Stimulated activated CD4-positive, alpha-beta T cell treated with anti-CD3 and anti-CD28 coated beads, Interleukin-1b, Interleukin-23, amount 100 ng/mL, for 4 hours (primary cell): ENCODE results near the gene CYBC1.
"Not testable (repeated sequence)": the region's sequence is repeated elsewhere in the genome, so short reads cannot be mapped to it uniquely, and the experiment has no call there.

ENCODE experiments used
- DNase-seq, 2 donors: peaks; one replicate each; pipeline ENCODE4 v3.0.0-alpha.2; 2020; ENCODE audit warnings: low read depth in 2 of 2

CYBC1 gene

GRCh38 chr17:82435103-82435502, 15.4 kb downstream of the CYBC1 start:
- DNase-seq = no peak

- no peak for DNase-seq
Observed at GRCh38 chr17:82434216-82434565, 16.4 kb downstream of the CYBC1 start.

DNA sequence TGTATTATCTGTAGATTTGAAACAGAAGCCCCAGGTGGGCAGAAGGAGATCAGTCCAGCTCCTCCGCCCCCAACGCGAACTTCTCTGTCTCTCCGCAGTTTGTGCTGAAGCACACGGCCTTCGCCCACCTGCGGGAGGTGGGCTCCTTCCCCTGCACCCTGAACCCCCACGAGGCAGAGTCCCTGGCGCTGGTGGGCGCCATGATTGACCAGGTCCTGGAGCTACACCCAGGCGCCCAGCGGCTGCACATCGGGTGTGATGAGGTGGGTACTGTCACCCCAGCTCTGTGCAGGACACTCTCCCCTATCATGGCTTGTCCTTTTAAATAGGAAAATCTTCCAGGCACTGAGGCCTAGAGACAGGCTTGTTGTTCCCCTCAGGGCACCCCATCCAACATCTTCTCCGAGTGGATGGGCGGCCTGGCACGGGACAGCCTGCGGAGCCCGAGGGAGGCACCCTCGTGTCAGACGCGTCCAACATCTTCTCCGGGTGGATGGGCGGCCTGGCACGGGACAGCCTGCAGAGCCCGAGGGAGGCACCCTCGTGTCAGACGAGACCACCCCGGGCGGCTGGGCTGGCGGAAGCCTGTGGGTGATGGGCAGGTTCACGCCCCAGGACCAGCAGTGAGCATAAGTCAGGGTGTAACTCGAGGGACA, 16.9 kb downstream of the CYBC1 start:
- no peak for DNase-seq

- no peak for DNase-seq
Observed at GRCh38 chr17:82432017-82432416, 18.5 kb downstream of the CYBC1 start.

- no peak for DNase-seq
Observed at GRCh38 chr17:82429824-82430223, 20.7 kb downstream of the CYBC1 start.

DNA sequence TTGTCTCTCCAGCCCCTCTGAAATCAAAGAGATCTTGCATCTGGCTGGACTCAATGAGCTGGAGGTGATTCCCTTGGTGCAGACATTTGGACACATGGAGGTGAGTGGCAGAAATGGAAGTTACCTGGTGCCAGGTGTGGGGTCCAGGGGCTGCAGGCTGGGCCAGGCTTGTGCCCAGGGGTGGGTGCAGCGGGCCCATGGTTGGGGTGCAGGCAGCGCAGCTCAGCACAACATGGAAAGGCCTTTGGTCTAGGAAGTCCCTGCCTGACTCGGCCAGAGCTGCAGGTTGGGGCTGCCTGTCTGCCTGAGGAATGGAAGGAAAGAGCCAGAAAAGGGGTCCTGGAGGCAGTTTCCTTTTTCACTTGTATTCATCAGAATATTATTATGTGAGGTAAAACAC, 22.0 kb downstream of the CYBC1 start:
- no peak for DNase-seq

DNA sequence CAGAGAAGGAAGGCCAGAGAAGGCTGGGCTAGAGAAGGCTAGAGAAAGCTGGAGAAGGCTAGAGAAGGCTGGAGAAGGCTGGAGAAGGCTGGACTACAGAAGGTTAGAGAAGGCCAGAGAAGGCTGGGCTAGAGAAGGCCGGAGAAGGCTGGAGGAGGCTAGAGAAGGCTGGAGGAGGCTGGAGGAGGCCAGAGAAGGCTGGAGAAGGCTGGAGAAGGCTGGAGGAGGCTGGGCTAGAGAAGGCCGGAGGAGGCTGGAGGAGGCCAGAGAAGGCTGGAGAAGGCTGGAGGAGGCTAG, 25.7 kb downstream of the CYBC1 start:
- DNase-seq = no peak

DNA sequence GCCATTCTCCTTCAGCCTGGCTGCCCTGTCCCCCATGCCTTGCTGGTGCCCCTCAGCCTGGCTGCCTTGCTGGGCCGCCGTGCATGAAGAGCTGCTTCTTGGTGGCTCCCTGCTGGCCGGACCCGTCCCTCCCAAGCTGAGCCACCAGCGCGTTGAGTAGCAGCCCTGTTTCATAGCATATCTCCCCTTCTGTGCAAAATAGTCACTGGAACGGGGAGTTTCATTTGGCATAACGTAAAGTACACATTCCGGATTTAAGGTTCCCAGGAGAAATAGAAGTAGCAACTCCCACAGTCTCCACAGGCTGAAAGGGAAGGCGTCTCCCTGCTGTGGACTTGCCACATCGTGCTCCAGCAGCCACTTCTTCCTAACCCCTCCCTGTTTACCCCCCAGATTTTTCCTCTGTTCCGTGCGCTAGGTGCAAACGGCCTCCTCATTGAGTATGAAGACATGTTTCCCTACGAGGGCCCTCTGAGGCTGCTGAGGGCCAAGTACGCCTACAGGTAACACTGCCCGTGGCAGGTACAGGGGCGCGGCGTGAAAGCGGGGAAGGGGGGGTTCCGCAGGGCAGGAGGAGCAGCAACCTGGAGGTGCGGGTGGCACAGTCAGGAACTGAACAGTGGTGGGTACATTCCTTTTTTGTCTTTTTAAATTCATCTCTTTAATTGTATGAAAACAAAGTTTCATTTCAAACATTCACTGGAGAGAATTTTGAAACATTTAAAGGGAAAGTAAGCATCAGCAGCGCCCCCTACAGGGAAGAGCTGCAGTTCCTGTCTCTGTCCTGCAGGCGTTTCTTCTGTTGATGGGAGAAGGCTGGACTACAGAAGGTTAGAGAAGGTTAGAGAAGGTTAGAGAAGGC, 26.3 kb downstream of the CYBC1 start:
- DNase-seq = peak; percentile 42 to 50

DNA sequence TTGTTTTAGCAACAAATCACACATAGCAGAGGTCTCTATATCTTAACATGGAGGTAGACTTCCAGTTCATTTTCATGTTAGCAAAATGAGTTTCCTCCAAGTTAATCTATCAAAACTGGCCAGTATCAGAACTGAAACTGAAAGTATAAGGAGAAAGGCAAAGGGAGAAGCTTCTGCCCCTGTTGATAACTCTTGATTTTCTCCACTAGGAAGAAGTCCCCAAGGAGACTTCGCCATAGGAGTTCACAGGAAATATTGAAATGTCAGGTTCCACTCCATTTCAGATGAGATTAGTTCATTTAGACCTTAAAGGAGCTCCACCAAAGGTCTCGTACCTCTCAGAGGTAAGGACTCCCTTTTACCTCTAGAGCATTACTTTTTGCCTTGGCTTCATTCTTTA, 31.0 kb downstream of the CYBC1 start:
- no peak for DNase-seq

DNA sequence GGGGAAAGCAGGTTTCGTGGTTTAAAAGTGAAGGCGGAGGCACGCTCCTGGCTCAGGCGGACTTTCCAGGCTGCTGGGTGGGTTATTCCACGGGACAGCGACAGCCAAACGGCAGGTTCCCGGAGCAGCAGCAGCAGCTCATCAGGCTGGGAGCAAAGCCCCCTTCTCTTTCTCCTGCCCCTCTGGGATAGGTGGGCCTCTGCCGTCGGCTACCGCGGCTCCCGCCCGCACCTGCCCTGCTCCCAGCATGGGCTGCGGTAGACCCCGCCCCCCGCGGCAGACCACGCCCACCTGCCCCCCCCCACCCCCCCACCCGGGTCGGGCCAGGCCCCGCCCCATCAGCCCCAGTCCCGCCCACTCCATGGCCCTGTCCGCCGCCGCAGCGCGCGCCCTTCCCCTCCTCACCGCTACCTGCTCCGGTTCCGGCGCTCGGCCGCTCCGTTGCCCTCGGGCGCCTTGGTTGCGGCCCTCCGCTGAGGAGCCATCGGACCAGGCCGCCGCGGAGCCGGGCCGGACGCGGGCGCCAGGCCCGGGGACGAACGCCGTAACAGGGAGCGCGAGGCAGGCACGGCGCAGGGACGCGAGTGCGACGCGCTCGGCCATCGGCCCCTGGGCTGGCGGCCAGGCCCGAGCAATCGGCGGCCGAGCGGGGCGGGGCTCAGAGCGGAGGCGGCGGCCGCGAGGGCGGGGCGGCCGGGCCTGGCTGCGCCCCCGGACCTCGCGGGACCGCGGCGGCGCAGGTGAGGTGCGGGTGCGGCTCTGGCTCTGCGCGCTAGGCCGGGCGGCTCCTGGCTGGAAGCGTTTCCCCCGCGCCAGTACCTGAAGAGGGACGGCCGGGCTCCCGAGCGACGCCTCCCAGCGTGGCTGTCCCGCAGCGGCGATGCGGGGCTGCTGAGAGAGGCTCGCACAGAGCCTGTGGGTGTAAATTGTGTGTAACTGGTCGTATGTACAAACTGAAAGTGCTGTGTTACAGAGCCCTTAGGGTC, 32.3 kb downstream of the CYBC1 start, which contains the start of the genes HEXD and OGFOD3:
TSS of gene HEXD (plus strand) at position 347 of the 986 bp plus-strand sequence. CDS start 1,453 bp downstream, outside the sequence.
TSS of gene OGFOD3 (minus strand) at position 586 of the 986 bp plus-strand sequence. CDS start at position 485, 101 bp downstream.
- DNase-seq = peak; percentile 74 to 80

DNA sequence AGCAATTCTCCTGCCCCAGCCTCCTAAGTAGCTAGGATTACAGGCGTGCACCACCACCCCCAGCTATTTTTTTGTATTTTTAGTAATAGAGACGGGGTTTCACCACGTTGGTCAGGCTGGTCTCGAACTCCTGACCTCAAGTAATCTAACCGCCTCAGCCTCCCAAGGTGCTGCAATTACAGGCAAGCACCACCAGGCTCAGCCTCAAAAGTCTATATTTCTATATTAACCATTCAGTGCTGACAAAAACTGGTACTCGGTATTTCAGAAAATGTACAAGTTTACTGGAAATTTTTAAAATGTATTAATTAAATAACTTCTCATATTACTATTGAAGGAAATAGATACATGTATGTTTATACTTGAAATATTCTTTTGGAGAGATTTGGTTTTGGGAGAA, 33.8 kb downstream of the CYBC1 start:
- no peak for DNase-seq

- no peak for DNase-seq
Observed at GRCh38 chr17:82416264-82416663, 34.3 kb downstream of the CYBC1 start.

- DNase-seq = no peak
Observed at GRCh38 chr17:82415786-82416185, 34.8 kb downstream of the CYBC1 start.

DNA sequence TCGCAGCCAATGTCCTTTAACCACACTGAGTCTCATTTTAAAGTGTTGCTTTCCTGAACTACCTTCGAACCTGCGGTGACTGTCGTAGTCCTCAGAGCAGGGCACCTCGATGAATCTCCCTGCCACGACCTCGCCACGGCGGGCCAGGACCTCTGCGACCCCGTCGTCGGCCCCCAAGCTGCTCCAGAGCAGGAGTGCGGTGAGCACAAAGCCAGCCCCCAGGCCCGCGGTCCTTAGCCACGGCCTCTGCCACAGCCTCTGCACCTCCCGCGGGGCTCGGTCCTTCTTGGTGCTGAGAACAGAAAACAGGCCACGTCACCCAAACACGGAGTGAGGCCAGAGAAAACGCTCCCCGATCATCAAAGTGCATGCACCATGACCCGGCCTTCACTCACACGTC, 35.2 kb downstream of the CYBC1 start:
- no peak for DNase-seq

DNA sequence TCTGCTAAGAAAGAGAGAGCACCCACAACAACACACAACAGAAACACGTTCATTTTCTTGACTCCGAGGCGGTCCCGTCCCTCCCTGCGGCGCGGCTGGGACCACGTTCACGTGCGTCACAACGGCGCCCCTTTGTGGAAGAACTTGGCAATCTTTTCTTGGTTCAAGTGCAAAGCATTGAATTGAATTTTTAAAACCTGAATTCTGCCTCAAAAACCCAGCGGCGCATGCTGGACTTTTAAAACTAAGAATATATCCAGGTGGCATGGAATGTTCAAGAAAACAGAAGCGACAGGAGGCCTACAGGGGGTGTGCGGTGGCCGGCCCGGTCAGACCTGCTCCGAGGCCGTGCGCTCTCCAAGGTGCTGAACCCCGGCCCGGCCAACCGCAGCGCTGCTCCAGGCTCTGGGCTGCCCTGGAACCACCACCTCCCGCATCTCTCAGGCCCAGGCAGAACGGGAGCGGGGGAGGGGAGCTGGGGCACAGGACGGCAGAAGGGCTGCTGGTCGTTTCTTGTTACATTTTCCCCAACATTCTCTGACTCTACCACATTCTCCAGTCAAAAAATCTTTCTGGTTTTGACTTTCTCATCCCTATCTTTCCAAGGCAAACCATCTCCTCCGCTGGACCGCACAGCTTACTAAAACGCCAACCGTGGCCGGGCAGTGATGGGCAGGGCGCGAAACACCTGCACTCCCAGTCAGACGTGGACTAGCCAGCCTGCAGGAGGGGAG, 35.8 kb downstream of the CYBC1 start:
- DNase-seq = peak; percentile 62 to 67

DNA sequence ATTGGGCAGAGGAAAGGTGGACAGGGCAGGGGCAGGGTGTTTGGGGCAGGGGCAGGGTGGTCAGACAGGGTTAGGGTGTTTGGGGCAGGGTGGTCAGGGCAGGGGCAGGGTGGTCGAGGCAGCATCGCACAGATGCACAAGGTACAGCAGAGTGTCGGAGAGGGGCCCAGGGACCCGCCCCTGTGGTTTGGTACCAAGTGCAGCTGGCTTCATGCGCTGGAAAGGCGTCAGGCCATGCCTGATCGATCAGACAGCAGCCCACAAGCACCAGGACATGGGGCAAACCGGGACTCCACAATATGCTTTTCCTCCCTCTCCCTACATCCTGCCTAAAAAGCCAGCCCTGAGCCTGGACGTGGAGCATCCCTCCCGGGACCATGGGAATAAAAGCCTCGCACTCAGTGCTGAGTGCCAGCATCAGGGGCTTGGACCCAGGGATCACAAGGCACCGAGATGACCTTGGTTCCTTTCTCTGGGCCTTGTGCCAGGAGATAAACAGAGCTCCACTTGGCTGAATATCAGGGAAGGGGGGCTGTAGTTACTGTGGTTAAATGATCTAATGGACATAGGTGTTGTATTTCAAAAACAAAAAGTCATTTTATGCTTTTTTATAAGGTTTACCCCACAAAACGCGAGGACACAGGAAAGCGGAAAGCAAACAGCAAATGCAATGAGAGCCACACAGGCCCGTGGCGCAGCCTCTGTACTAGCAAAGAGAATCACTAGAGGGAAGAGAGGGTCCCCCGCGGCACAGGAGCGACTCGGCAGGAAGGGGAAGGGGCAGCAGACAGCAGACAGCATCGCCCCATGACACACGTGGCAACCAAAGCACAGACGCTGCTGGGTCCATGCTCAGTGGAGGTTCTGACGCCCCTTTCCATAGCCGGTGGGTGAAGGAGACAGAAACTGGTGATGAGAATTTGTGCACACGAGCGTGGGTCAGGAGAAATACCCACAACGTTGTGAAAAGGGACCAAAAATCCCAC, 37.7 kb downstream of the CYBC1 start:
- DNase-seq = no peak

DNA sequence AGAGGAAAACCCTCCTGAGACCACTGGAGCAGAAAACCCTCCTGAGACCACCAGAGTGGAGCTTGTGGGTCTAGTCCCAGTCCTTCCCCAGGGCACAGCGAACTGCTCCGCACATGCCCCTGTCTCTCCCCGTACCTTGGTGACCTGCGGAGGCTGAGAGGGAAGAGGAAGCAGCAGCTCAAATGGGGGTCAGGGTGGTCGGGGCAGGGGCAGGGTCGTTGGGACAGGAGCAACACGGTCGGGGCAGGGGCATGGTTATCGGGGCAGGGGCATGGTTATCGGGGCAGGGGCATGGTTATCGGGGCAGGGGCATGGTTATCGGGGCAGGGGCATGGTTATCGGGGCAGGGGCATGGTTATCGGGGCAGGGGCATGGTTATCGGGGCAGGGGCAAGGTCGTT, 38.5 kb downstream of the CYBC1 start:
- not testable (repeated sequence) for DNase-seq

GRCh38 chr17:82411396-82412053, 39.0 kb downstream of the CYBC1 start:
- no peak for DNase-seq

- no peak for DNase-seq
Observed at GRCh38 chr17:82410014-82410716, 40.4 kb downstream of the CYBC1 start.
